NOMO-1 treated with DMSO at 0.1 percent for 48 hours (cell line): ENCODE measurements around the gene FRMD1.
"Not testable (repeated sequence)": the region's sequence is repeated elsewhere in the genome, so short reads cannot be mapped to it uniquely, and the experiment has no call there.

Source experiments
- DNase-seq: peaks from one replicate; lab custom pipeline; 2025; ENCODE audit not compliant: unreplicated experiment; lab: John Stamatoyannopoulos, UW

The FRMD1 gene

DNA sequence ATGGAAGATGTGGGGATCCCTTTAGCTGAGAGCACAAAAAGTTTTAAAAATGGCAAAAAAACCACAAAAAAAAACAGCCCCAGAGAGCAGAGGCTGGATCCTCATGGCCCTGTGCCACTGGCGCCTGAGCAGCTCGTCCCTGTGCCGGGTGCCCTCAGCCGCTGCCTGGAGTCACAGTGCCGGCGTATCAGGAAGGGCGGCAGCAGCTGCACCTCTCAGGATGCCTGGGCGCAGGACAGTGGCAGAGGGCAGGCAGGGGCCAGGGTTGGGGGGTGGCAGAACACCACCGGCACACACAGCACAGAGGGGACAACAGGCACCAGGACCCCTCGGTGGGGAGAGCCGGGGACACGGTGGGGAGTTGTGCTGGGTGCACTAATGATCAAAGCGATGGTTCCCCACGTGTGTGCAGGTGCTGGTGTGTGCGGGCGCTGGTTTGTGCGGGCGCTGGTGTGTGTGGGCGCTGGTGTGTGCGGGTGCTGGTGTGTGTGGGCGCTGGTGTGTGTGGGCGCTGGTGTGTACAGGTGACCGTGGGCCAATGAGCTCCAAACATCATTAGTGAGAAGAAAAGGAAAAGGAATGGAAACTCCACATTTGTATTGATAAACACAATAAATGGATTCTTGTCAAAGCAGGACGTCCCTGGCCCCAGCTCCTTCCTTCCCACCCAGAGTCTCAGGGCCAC, 1.5 kb upstream of the FRMD1 start:
- no peak for DNase-seq

DNA sequence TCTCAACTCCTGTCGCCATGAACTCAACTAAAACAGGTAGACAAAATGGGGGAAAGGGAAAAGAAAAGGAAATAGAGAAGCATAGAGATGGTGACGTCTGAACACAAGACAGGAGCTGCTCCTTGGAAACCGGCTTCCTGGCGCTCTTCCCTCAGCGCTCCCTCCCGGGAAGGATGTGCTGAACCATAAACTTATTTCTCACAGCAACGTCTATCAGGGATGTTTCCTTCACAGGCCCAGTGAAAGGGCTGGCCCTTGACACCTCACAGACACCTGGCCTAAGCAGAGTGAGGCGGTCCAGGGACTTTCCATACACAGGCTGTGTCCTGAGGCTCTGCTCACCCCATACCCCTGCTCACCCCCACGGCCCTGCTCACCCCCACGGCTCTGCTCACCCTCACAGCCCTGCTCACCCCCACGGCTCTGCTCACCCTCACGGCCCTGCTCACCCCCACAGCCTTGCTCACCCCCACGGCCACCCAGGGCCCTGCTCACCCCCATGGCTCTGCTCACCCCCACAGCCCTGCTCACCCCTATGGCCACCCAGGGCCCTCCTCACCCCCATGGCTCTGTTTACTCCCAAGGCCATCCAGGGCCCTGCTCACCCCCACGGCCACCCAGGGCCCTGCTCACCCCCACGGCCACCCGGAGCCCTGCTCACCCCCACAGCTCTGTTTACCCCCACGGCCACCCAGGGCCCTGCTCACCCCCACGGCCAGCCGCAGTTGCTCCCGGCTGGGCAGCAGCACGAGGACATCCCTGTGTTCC, 653 bp downstream of the FRMD1 start:
- DNase-seq = no peak

DNA sequence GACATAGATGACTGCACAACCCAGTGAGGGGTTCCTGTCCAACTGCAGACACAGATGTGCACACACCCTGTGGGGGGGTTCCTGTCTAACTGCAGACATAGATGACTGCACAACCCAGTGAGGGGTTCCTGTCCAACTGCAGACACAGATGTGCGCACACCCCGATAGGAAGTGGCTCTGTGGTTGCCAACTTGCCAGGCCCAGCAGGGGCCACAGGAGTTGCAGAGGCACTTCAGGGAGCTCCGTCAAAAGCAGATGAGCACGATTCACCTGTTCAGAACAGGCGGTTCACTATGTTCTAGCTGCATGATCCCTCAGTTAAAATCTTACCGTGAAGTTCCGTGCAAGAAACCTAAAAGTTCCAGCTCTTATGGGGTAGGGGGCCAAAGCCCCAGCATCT, 1.6 kb downstream of the FRMD1 start:
- not testable (repeated sequence) for DNase-seq

DNA sequence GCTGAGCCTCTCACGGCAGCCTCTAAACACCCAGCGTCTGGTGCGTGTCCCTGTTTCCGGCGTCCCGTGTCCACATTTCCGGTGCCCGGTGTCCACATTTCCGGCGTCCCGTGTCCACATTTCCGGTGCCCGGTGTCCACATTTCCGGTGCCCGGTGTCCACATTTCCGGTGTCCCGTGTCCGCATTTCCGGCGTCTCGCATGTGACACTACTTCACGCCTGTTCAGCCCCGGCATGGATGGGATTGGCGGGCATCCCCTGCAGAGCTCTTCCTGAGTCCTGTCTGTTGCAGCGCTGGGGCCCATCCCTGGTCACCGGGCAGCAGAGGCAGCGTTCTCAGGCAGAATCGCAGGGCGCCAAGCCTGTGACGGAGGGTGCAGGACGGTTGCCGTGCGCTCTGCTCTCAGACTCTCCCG, 3.2 kb downstream of the FRMD1 start:
- DNase-seq = no peak

DNA sequence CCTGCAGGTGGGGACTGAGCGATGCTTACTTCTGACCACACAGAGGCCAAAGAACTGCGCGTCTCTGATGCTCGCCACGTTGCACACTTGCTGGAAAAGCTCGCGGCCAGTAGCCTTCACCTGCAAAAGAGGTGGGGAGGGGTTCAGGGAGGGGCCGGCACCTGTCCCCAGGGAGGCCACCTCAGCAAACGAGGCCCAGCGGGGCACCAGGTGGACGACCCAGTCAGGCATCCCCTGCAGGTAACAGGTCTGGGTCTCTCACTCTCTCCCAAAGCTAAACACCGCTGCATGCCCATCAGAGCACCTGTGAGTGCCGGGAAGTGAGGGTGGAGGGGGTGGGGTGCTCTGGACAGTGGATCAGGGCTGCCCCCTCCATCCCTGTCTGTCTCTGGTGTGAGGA, 3.8 kb downstream of the FRMD1 start:
- no peak for DNase-seq

DNA sequence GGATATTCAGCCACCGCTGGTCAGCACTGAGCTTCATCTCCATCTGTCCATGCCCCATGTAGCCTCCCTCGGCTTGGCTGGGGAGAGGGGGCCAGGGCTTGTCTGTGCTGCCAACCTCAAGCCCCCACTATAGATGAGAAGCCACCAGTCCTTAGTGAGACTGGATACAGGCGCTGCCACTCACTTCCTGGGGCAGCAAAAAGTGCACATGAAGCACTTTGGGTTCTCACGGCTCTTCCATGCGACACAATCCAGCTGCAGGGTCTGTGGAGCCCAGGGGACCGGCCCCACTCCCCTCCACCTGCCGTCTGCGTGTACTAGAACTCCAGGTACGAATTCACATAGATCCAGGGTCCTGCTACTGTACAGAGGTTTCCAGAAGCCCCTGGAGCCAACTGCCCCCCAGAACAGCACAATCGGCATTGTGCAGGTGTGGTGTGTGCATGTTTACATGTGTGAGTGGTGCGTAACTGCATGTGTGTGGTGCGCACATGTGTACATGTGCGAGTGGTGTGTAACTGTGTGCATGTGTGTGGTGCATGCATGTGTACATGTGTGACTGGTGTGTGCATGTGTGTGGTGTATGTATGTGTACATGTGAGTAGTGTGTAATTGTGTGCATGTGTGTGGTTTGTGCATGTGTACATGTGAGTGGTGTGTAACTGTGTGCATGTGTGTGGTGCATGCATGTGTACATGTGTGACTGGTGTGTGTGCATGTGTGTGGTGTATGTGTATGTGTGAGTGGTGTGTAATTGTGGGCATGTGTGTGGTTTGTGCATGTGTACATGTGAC, 4.9 kb downstream of the FRMD1 start:
- no peak for DNase-seq

DNA sequence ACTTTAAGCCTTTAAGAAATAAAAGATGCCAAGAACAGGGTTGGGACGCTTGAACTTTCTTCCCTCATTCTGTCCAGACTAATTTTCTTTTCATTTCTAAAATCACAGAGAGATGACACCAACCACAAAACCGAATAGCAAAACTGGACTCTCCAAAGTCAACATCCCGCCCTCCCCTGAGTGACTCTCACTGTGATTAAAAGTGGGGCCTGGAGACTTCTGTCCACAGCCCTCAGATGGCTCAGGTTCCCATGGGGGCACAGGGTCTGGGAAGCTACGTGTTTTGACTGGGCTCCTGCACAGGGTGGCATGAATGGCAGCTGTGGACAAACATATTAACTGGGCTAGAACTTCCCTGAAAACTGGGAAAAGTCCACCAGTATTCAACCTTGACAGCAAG, 6.3 kb downstream of the FRMD1 start:
- no peak for DNase-seq

DNA sequence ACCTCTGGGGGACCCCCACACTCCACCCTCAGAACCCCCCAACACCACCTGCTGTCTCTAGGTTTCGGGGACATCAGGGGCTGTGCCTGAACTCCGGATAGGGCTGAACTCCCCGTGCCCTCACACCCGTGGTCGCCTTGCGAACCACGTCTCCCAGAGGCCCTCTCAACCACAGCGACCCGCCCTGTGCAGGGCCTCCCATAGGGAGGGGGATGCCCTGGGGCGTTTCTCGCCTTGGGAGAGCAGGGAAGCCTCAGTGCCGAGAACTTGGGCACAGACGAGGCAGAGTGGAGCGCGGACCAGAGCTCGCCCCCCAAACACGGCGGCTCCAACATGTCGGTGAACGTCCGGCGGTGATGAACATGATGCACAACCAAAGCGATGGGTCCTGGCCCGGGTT, 6.8 kb downstream of the FRMD1 start:
- DNase-seq = no peak

DNA sequence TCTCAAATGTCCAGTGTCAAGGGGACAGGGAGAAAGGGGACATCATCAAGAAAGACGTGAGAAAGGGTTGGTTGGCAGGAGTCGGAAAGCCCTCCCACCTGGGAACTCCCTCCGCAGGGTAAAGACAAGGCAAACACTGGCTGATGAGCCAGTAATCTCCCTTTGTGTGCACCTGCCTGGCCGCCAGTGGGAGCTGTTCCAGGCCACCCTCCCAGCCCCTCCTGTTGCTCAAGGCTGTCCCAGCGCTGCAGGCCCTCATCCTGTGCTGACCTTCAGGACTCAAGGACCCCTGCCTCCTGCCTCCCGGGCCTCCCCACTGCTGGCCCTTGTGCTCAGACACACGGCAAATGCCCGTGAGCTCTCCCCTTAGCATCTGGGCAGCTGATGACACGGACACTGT, 7.4 kb downstream of the FRMD1 start:
- no peak for DNase-seq

DNA sequence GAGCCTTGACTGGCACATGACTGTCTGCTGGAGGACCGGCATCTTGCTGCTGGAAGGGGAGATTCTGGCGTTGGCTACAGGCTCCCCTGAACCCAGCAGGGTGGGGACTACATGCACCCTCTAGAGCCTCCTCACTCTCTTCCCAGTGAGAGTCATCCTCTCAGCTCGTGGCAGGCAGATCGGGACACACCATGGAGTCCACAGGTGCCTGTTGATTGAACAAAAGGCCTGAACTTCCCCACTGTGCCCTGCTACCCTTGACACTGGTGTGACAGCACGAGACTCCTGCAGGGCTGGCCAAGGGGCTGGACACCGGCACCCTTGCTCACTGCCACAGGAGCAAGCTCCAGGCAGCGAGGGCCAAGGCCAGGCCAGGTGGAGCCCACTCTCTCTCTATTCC, 8.2 kb downstream of the FRMD1 start:
- no peak for DNase-seq

DNA sequence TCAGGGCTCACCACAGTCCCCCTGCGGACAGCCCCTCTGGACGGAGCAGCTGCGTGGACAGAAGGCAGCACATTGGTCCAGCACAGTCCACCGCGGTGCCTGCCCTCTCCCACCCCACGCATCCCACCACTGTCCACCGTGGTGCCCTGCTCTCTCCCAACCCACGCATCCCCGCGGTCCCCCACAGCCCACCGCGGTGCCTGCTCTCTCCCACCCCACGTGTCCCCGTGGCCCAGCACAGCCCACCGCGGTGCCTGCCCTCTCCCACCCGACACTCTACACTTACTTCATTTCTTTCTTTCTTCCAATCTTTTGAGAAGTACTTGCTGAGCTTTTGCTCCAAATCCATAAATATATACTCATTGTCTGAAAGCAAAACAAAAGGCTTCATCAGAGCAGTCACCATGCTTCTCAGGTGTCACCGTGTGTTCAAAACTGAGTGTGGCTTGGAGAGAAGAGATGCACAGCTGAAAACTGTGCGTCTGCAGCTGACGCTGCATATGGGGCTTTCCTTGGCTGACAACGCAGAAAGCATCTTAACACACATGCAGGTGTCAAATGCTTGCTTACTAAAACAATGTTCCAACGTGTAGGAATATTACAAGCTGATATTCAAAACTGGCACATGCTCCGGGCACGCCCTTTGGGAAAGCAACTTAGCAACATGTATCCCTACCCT, 11.8 kb downstream of the FRMD1 start:
- DNase-seq = no peak

DNA sequence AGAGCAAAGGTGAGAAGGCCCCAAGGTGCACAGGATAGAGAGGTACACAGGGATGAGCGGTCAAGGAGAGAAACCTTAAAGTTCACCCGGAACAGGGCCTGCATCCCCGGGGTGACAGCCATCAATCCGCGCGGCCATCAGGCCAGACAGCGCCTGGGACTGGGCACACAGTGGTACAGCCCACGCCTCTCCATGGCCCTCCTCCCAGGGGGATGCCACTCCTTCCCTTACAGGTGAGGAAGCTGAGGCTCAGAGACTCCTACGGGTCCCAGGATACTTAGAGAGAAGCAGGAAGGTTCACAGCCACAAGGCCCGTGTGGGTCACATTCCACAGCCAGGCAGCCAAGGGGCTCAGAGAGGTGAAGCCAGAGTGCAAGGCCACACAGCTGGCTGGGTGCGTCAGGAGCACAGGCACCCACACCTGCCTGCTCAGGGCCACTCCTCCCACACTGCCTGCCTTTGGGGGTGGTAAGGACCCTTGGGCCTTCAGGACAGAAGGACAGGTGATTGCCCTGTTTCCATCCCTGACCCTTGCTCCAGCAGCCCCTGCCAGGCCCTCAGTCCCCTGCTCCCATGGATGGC, 14.7 kb downstream of the FRMD1 start:
- no peak for DNase-seq

DNA sequence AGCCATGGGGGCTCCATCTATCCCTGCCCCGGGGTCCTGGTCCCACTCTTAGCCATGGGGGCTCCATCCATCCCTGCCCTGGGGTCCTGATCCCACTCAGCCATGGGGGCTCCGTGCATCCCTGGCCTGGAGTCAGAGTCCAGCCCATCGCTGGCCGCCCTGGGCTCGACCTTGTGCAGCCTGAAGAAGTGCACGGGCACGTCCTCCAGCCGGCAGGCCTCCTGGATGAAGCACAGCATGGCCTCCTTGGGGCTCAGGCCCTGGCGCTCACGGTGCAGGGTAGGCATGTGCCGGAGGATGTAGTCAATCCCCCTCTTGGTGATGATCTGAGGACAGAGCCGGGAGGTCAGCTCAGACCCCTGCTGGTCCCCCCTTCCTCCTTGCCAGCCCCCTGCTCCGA, 15.6 kb downstream of the FRMD1 start:
- DNase-seq = no peak

DNA sequence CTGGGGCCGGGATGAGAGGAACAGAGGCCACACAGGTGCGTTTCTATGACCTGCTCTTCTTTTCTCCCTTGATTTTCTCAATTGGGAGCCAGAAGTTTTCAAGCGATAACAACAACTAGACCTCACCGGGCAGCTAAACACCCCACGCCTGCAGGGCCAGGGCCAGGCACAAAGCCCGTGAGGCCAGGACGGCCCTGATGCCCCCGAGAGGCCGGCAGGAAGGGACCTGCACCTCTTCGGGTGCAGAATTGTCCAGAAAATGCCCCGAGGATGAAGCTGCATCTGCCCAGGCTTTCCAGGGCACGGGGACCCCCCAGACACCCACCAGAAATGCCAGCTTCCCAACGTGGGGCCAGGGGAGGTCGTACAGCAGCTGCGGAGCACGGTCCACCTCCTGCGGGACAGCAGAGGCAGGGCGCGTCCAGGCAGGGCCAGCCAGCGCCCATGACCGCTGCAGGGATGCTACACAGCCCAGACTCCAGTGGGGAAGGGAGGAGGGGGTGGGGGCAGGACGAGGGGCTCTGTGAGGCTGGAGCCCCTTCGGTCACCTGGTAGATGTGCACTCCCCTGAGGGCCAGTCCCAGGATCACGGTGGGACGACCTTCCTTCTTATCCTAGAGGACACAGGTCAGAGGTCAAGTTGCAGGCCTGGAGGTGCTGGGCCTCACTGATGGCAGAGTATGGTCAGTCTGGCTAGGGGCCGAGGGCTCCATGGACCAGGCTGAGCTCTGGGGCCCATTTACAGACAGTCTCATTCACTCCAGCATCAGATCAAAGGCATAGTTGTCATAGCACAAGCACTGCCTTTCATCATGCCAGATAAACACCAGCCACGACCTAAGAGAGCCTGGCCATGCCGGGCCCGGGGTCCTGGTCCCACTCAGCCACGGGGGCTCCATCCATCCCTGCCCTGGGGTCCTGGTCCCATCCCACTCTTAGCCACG, 16.4 kb downstream of the FRMD1 start:
- DNase-seq = no peak

DNA sequence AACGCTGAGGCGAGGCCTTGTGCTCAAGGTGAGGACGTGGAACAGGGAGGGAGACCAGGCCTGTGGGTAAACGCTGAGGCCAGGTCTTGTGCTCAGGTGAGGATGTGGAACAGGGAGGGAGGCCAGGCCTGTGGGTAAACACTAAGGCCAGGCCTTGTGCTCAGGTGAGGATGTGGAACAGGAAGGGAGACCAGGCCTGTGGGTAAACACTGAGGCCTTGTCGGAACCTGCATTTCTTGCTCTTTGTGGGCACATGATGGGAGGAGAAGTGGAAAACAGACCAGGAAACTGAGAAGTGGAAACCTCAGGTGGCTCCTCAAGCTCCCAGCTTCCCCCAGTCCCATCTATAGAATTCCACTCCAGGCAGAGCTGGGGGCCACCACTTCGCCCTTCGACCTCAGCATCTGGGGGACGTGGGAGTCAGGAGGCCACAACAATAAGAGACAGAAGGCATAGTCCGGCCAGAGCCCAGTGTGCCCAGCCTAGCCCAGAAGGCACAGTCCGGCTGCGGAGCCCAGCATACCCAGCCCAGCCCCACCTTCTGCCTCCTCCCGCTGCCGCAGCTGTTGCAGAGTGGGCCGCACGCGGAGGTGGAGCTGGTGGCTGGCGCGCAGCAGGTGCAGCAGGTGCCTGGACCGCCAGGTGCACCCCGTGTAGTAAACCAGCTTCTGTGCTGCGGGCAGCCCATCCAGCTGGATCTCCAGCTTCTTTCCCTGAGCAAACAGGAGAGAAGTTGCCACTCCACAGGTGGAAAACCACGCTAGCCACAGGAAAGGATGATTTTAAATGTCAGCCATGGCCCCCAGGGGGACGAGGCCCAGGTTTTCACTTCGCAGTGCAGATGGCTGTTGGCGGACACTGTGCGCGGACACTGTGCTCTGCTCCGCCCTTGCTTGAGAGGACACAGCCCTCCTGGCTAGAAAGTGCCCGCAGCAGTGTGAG, 17.5 kb downstream of the FRMD1 start:
- DNase-seq = no peak

DNA sequence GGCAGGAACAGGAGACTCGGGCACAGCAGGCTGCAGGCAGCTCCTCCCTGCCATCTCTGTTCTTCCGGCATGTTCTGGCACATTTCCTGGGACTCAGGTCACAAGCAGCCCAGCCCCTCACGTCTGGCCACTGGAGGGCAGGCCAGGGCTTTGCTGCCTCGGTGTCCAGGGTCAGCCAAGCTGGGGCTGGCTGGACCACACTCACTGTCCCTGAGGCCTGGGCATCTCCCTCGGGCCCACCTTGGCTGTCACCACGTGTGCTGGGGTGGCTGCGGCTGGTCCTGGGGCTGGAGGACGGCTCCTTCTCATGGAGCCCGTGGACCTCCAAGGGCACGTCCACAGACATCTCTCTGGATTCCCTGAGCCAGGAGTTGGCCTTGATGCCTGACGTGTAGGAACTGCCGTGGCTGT, 18.5 kb downstream of the FRMD1 start:
- DNase-seq = no peak

DNA sequence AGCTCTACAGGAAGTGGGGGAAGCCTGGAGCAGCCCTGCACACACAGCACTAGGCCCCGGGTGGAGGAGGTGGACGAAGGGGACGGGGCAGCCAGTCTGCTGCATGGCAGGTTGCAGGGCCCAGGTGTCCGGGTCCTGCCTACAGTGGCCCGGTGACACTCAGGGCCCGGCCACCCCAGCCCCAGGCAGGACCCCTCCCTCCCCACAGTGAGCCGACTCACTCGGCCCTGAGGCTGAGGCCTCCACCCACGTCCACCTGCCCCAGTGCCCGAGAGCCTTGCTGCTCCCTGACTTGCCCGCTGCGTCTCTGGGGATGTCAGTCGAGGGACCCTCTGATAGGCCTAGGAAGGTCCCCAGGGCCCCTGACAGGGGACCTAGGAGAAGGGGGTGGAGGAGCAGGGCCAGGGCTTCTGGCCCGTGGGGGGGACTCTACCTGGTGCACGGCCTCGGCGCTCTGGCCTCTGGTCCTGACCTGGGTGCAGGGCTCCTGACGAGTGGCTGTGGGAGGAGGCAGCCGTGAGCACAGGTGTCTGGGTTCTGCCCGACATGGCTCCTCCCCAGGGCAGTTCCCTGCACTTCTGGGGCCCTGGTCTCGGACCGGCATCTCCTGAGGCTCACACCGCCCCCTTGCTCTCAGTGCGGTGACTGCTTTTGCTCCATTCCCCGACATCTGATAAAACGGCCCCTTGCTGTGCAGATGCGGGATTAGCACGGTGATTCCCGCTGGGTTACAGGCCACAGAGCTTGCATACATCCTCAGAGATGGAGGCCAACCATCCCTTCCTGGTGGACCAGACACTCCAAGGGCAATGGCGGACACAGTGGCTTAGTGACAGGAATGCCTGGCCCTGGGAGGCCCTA, 20.1 kb downstream of the FRMD1 start:
- no peak for DNase-seq

DNA sequence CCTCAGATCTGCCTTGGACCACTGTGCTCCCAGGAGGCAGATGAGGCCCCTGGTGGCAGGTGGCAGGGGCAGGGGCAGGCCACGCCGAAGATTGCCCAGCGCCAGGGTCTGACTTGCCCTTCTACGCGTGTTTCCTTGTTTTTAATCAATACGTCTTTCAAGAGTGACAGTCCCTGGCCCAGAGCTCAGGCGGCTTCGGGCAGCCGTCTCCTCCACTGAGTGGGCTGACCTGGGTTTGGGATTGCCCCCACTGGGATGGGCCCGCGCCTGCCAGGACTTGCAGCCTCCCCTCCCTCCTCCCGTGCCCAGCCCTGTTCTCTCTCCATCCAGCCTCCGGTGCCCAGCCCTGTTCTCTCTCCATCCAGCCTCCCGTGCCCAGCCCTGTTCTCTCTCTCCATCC, 21.2 kb downstream of the FRMD1 start:
- no peak for DNase-seq
